ENCODE data around the gene SLC17A7. TPM values are rescaled to one million over a fixed set of nuclear protein-coding genes. Genes with fewer than 3 reads are reported as not detected.

The SLC17A7 gene
- total and polyA plus RNA-seq, 9 of the 15 experiments (the other 6 are each of a cell fraction or from before 2014, with no cell fraction given): 1.1 to 15.7 (median 2.4) TPM

DNA sequence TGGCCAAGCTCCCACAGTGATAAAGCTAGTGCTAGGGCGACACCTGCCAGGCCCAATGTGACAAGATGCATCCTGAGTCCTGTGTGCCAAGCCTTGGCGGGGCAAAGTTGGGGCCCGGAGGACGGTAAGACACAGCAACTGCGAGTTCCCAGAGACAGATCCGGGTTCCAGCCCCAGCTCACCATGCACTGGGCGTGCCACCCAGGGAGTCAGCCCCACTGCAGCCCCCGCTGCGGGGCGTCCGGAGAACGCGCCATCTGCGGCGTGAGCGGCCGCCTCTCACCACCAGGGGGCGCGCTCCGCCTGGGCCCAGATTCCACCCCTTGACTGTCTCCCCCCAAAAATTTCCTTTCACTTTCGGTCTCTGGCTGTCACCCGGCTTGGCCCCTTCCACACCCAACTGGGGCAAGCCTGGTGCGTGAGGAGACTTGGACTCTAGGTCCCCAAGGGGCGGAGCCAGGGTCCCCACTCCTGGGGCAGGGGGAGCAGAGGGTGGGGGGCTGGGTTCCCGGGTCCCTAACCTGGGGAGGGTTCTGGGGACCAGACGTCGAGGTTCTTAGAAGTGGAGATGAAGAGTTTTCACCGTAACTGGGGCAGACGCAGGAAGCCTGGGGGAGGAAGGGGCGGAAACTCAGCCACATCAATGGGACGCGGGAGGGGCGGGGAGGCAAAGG is 32.7 kb upstream of the SLC17A7 start, which contains the start of gene FLT3LG (continued):
- TF ChIP-seq, protein P1, sequence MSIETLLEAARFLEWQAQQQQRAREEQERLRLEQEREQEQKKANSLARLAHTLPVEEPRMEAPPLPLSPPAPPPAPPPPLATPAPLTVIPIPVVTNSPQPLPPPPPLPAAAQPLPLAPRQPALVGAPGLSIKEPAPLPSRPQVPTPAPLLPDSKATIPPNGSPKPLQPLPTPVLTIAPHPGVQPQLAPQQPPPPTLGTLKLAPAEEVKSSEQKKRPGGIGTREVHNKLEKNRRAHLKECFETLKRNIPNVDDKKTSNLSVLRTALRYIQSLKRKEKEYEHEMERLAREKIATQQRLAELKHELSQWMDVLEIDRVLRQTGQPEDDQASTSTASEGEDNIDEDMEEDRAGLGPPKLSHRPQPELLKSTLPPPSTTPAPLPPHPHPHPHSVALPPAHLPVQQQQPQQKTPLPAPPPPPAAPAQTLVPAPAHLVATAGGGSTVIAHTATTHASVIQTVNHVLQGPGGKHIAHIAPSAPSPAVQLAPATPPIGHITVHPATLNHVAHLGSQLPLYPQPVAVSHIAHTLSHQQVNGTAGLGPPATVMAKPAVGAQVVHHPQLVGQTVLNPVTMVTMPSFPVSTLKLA (conservative IDR thresholded peaks at IDR 0.05): peak; percentile 71 to 87
- TF ChIP-seq STAT5A (IDR thresholded peaks at IDR 0.05; ENCODE audit: borderline replicate concordance, low read length) (no peak), ELF4 (CRISPR knock-in tag; IDR thresholded peaks at IDR 0.05) (no peak), SRSF1 (IDR thresholded peaks at IDR 0.05; ENCODE audit: low read depth, low read length) (no peak), NFIX (CRISPR knock-in tag; IDR thresholded peaks at IDR 0.05; ENCODE audit: low read depth) (no peak), RBM15 (IDR thresholded peaks at IDR 0.05; ENCODE audit: insufficient read depth, low read length) (no peak), ZNF75A (CRISPR knock-in tag; IDR thresholded peaks at IDR 0.05) (no peak), ZBTB43 (CRISPR knock-in tag; IDR thresholded peaks at IDR 0.05) (no peak), ZNF431 (CRISPR knock-in tag; IDR thresholded peaks at IDR 0.05) (no peak), LEF1 (IDR thresholded peaks at IDR 0.05) (no peak), NR2C1 (IDR thresholded peaks at IDR 0.05) (no peak), NR2C1 (tag; IDR thresholded peaks at IDR 0.05) (no peak; the same call in 1 of the 2 replicates), POLR2AphosphoS5 (IDR thresholded peaks at IDR 0.05; ENCODE audit: control insufficient read depth, insufficient read depth, low read depth, low read length) (no peak), ZNF449 (CRISPR knock-in tag; IDR thresholded peaks at IDR 0.05) (no peak), KDM4B (IDR thresholded peaks at IDR 0.05; ENCODE audit: borderline replicate concordance in 2 of 2, low read depth in 1 of 2) (no peak), SNIP1 (IDR thresholded peaks at IDR 0.05; ENCODE audit: low read depth) (no peak)
- TF ChIP-seq, protein P2, sequence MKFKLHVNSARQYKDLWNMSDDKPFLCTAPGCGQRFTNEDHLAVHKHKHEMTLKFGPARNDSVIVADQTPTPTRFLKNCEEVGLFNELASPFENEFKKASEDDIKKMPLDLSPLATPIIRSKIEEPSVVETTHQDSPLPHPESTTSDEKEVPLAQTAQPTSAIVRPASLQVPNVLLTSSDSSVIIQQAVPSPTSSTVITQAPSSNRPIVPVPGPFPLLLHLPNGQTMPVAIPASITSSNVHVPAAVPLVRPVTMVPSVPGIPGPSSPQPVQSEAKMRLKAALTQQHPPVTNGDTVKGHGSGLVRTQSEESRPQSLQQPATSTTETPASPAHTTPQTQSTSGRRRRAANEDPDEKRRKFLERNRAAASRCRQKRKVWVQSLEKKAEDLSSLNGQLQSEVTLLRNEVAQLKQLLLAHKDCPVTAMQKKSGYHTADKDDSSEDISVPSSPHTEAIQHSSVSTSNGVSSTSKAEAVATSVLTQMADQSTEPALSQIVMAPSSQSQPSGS (CRISPR knock-in tag; IDR thresholded peaks at IDR 0.05): no peak
- TF ChIP-seq, protein P3, sequence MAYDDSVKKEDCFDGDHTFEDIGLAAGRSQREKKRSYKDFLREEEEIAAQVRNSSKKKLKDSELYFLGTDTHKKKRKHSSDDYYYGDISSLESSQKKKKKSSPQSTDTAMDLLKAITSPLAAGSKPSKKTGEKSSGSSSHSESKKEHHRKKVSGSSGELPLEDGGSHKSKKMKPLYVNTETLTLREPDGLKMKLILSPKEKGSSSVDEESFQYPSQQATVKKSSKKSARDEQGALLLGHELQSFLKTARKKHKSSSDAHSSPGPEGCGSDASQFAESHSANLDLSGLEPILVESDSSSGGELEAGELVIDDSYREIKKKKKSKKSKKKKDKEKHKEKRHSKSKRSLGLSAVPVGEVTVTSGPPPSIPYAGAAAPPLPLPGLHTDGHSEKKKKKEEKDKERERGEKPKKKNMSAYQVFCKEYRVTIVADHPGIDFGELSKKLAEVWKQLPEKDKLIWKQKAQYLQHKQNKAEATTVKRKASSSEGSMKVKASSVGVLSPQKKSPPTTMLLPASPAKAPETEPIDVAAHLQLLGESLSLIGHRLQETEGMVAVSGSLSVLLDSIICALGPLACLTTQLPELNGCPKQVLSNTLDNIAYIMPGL (CRISPR knock-in tag; IDR thresholded peaks at IDR 0.05): peak; percentile 35; the same call in 1 of the 2 replicates
- TF ChIP-seq, protein P4, sequence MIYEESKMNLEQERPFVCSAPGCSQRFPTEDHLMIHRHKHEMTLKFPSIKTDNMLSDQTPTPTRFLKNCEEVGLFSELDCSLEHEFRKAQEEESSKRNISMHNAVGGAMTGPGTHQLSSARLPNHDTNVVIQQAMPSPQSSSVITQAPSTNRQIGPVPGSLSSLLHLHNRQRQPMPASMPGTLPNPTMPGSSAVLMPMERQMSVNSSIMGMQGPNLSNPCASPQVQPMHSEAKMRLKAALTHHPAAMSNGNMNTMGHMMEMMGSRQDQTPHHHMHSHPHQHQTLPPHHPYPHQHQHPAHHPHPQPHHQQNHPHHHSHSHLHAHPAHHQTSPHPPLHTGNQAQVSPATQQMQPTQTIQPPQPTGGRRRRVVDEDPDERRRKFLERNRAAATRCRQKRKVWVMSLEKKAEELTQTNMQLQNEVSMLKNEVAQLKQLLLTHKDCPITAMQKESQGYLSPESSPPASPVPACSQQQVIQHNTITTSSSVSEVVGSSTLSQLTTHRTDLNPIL (CRISPR knock-in tag; IDR thresholded peaks at IDR 0.05): no peak
